A549 (cell line): Measurements from ENCODE around the gene TXN2. TPM values are rescaled to one million over a fixed set of nuclear protein-coding genes. Genes with fewer than 3 reads are reported as not detected.
A peak's percentile ranks its signal among the peaks of the same experiment; 100 is the strongest.
"Not testable (repeated sequence)": the region's sequence is repeated elsewhere in the genome, so short reads cannot be mapped to it uniquely, and the experiment has no call there.

Source experiments
- ATAC-seq, 2 experiments: fragments of 200-7000 bp in 1 of 2; fragments of >200 bp in 1 of 2; cut with Nextera tagmentation in 1 of 2; cut with Tn5 transposase in 1 of 2; 3 replicates each; pipeline versions ENCODE4 v1.8.0 to v1.9.1; 2018 to 2020; ENCODE audit warnings: mild to moderate bottlenecking in 1 of 2, moderate library complexity in 1 of 2
- CTCF ChIA-PET: fragments of 300-600 bp; sonication (Branson Sonifier 250); formaldehyde crosslinking; extraction: SDS; loops from one replicate; lab custom pipeline; 2021; ENCODE audit warnings: antibody characterized with exemption, inconsistent platforms; lab: Yijun Ruan, JAX
- POLR2A ChIA-PET: fragments of 350-600 bp; formaldehyde crosslinking; extraction: SDS; loops from one replicate; lab custom pipeline; 2021; ENCODE audit warnings: antibody characterized with exemption, inconsistent platforms; lab: Yijun Ruan, JAX
- DNase-seq, 2 experiments: peaks; one replicate each; pipeline versions ENCODE4 v3.0.0 to v3.0.0-alpha.2; 2011 to 2016; ENCODE audit warnings: low read depth in 1 of 2, low spot score in 1 of 2
- FAIRE-seq: peaks from 2 replicates; lab custom pipeline; 2011; peaks lifted over from hg19 to GRCh38; lab: Jason Lieb, UNC
- H3K27ac ChIP-seq, 2 experiments: fragments of >200 bp; sonication (Bioruptor Twin); formaldehyde crosslinking; 3 replicates each; pipeline ENCODE4 v1.5.1; 2016 to 2017
- H3K4me1 ChIP-seq: fragments of >200 bp; sonication (Bioruptor Twin); formaldehyde crosslinking; 3 replicates; pipeline ENCODE4 v1.6.1; 2016
- H3K4me2 ChIP-seq: fragments of >200 bp; sonication (Bioruptor Twin); formaldehyde crosslinking; 3 replicates; pipeline ENCODE4 v1.6.1; 2016
- H3K4me3 ChIP-seq: fragments of >200 bp; sonication (Bioruptor Twin); formaldehyde crosslinking; 3 replicates; pipeline ENCODE4 v1.5.1; 2016
- H3K9me3 ChIP-seq: fragments of >200 bp; sonication (Bioruptor Twin); formaldehyde crosslinking; 3 replicates; pipeline ENCODE4 v1.6.1; 2016
- CBX8 ChIP-seq: fragments of 200-600 bp; sonication (generic); IDR thresholded peaks from 2 replicates; pipeline ENCODE4 v1.6.1; 2016
- CEBPB ChIP-seq, 2 experiments: fragments of >200 bp in 1 of 2; sonication (Bioruptor Twin) in 1 of 2; formaldehyde crosslinking in 1 of 2; IDR thresholded peaks; 2 replicates each; pipeline ENCODE4 v1.6.1; 2012 to 2016
- ELK1 ChIP-seq: fragments of 150-350 bp; IDR thresholded peaks from 2 replicates; pipeline ENCODE4 v1.6.1; 2014; ENCODE audit warnings: low read depth, mild to moderate bottlenecking, low read length
- EP300 ChIP-seq, 2 experiments: fragments of >200 bp; sonication (Bioruptor Twin); formaldehyde crosslinking; IDR thresholded peaks; 2 replicates in 1 of 2; 3 replicates in 1 of 2; pipeline ENCODE4 v1.6.1; 2016 to 2017
- FOSL2 ChIP-seq, 2 experiments: fragments of 450-650 bp in 1 of 2; fragments of >200 bp in 1 of 2; sonication (Bioruptor Twin) in 1 of 2; formaldehyde crosslinking; IDR thresholded peaks; 2 replicates each; pipeline versions ENCODE4 v1.5.0 to v1.6.1; 2016 to 2020; ENCODE audit warnings: mild to moderate bottlenecking in 1 of 2, moderate library complexity in 1 of 2
- HEYL ChIP-seq: fragments of 250-450 bp; sonication (Bioruptor Pico); IDR thresholded peaks from 2 replicates; pipeline ENCODE4 v1.8.0; 2021; ENCODE audit warnings: mild to moderate bottlenecking, moderate library complexity
- HMGXB4 ChIP-seq: fragments of 250-450 bp; sonication (Bioruptor Pico); IDR thresholded peaks from 2 replicates; pipeline ENCODE4 v1.5.0; 2021; ENCODE audit warnings: mild to moderate bottlenecking, moderate library complexity, borderline replicate concordance
- HOXA7 ChIP-seq: fragments of 250-450 bp; sonication (Bioruptor Pico); IDR thresholded peaks from 2 replicates; pipeline ENCODE4 v1.5.0; 2020; ENCODE audit warnings: mild to moderate bottlenecking, moderate library complexity
- HOXB13 ChIP-seq: fragments of 250-450 bp; sonication (Bioruptor Pico); IDR thresholded peaks from 2 replicates; pipeline ENCODE4 v1.5.0; 2020; ENCODE audit warnings: low read depth, mild to moderate bottlenecking, moderate library complexity
- JUN ChIP-seq, 2 experiments: fragments of >200 bp; sonication (Bioruptor Twin); formaldehyde crosslinking; IDR thresholded peaks; 2 replicates in 1 of 2; 3 replicates in 1 of 2; pipeline ENCODE4 v1.6.1; 2016 to 2017
- NFE2L2 ChIP-seq: fragments of 150-350 bp; conservative IDR thresholded peaks from 2 replicates; pipeline ENCODE4 v1.6.1; 2014; ENCODE audit warnings: low read length
- NPAS2 ChIP-seq: fragments of 250-450 bp; sonication (Bioruptor Pico); IDR thresholded peaks from 2 replicates; pipeline ENCODE4 v1.8.0; 2022; ENCODE audit warnings: mild to moderate bottlenecking, moderate library complexity, borderline replicate concordance
- NR3C1 ChIP-seq: fragments of >200 bp; sonication (Bioruptor Twin); formaldehyde crosslinking; IDR thresholded peaks from 3 replicates; pipeline ENCODE4 v1.6.1; 2017
- PHF8 ChIP-seq: fragments of 200-600 bp; sonication (generic); IDR thresholded peaks from 2 replicates; pipeline ENCODE4 v1.6.1; 2016; ENCODE audit warnings: low read depth, mild to moderate bottlenecking, antibody characterized with exemption, moderate library complexity, borderline replicate concordance
- RCOR1 ChIP-seq: fragments of 150-350 bp; IDR thresholded peaks from 2 replicates; pipeline ENCODE4 v1.6.1; 2014; ENCODE audit warnings: antibody characterized with exemption, low read length, low read depth
- TFCP2L1 ChIP-seq: fragments of 250-450 bp; sonication (Bioruptor Pico); IDR thresholded peaks from 2 replicates; pipeline ENCODE4 v1.5.0; 2021; ENCODE audit warnings: mild to moderate bottlenecking
- TP53 ChIP-seq: fragments of 250-450 bp; sonication (Bioruptor Pico); IDR thresholded peaks from 2 replicates; pipeline ENCODE4 v1.5.0; 2021; ENCODE audit warnings: mild to moderate bottlenecking, moderate library complexity
- USF2 ChIP-seq: fragments of 450-650 bp; IDR thresholded peaks from 2 replicates; pipeline ENCODE4 v1.6.1; 2014; ENCODE audit warnings: antibody characterized with exemption
- ZC3H11A ChIP-seq: fragments of 450-650 bp; IDR thresholded peaks from 2 replicates; pipeline ENCODE4 v1.6.1; 2014; ENCODE audit warnings: antibody characterized with exemption, mild to moderate bottlenecking
- ZFP36 ChIP-seq: fragments of 450-650 bp; IDR thresholded peaks from 2 replicates; pipeline ENCODE4 v1.6.1; 2014; ENCODE audit warnings: borderline replicate concordance; ENCODE audit not compliant: partially characterized antibody
- ZSCAN20 ChIP-seq: fragments of 250-450 bp; sonication (Bioruptor Pico); IDR thresholded peaks from 2 replicates; pipeline ENCODE4 v1.8.0; 2022; ENCODE audit warnings: mild to moderate bottlenecking, moderate library complexity
- WGBS: methylation state at CpG from one replicate; pipeline ENCODE4 v1.1.6; 2017; ENCODE audit errors: missing lambda C conversion rate; 5-methylcytosine and 5-hydroxymethylcytosine counted together
- polyA plus RNA-seq, 4 experiments: library from polyadenylated mRNA; depleted of rRNA in 3 of 4; stranded (reverse); fragments of >200 nt; fragmentation: RNase III in 1 of 4; extraction: RNeasy Plus Mini Kit Qiagen cat#74134 plus additional on column Dnase treatment in 1 of 4; gene quantifications; 2 replicates in 3 of 4; 3 replicates in 1 of 4; pipeline ENCODE4 v1.2.3, GENCODE V29; 2011 to 2017
- TF ChIP-seq, protein P1 (sequence below): fragments of >200 bp; sonication (Bioruptor Twin); formaldehyde crosslinking; IDR thresholded peaks from 3 replicates; pipeline ENCODE4 v1.5.1; 2016
- TF ChIP-seq, protein P2 (sequence below): IDR thresholded peaks from 2 replicates; pipeline ENCODE4 v1.6.1; 2012

TXN2 gene
- polyA plus RNA-seq, 2 of the 4 experiments (the other 2 are of a cell fraction): 82.2 to 89.6 TPM

DNA sequence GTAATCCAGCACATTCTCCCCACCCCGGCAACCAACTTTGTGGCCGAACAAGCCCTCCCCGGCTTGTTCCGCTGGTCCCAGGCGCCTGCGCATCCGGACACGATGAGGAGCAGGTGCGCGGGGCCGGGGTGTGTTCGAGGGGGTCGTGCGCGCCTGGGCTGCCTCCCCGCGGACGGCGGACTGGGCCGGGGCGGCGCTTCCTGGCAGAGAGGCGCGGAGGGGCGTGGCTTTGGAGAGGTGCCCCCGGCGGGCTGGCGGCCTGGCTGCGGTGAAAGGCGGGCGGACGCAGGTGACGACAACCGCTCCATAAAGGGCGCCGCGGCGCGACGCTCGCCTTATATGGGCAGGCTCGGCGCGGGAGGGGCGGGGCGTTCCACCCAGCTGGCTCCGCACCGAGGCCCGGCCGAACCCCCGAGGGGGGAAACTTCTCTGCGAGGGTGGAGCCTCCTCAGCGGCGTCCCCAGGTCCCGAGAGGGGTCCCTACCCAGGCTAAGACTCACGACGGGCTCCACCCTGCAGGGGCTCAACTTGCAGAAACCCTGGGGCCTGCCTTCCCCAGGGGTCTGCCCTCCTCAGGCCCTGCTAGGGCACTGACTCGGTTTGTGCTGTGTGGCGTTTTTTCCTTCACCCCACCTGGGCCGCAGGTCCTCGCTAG, 26.4 kb downstream of the TXN2 start (continued):
- TF ChIP-seq ZC3H11A (no peak), CEBPB (IDR thresholded peaks at IDR 0.05) (no peak), ELK1 (no peak), HOXA7 (CRISPR knock-in tag) (no peak), HMGXB4 (no peak), TP53 (CRISPR knock-in tag) (no peak), NPAS2 (CRISPR knock-in tag) (no peak), EP300 (IDR thresholded peaks at IDR 0.05) (no peak), CBX8 (no peak), NR3C1 (no peak), FOSL2 (IDR thresholded peaks at IDR 0.05) (no peak), FOSL2 (CRISPR knock-in tag; IDR thresholded peaks at IDR 0.05) (no peak), HEYL (CRISPR knock-in tag) (no peak), HOXB13 (CRISPR knock-in tag) (no peak), USF2 (no peak), TFCP2L1 (CRISPR knock-in tag) (no peak), ZFP36 (peak; percentile 83), ZSCAN20 (CRISPR knock-in tag) (no peak), NFE2L2 (no peak), JUN (IDR thresholded peaks at IDR 0.05) (peak in 1 of 2 experiments; percentile 48; a peak in 1 of 5 replicates)
- TF ChIP-seq, protein P1, sequence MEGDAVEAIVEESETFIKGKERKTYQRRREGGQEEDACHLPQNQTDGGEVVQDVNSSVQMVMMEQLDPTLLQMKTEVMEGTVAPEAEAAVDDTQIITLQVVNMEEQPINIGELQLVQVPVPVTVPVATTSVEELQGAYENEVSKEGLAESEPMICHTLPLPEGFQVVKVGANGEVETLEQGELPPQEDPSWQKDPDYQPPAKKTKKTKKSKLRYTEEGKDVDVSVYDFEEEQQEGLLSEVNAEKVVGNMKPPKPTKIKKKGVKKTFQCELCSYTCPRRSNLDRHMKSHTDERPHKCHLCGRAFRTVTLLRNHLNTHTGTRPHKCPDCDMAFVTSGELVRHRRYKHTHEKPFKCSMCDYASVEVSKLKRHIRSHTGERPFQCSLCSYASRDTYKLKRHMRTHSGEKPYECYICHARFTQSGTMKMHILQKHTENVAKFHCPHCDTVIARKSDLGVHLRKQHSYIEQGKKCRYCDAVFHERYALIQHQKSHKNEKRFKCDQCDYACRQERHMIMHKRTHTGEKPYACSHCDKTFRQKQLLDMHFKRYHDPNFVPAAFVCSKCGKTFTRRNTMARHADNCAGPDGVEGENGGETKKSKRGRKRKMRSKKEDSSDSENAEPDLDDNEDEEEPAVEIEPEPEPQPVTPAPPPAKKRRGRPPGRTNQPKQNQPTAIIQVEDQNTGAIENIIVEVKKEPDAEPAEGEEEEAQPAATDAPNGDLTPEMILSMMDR: peak; percentile 16; the same call in 1 of the 3 replicates
- TF ChIP-seq, protein P2, sequence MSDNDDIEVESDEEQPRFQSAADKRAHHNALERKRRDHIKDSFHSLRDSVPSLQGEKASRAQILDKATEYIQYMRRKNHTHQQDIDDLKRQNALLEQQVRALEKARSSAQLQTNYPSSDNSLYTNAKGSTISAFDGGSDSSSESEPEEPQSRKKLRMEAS: peak; percentile 71

DNA sequence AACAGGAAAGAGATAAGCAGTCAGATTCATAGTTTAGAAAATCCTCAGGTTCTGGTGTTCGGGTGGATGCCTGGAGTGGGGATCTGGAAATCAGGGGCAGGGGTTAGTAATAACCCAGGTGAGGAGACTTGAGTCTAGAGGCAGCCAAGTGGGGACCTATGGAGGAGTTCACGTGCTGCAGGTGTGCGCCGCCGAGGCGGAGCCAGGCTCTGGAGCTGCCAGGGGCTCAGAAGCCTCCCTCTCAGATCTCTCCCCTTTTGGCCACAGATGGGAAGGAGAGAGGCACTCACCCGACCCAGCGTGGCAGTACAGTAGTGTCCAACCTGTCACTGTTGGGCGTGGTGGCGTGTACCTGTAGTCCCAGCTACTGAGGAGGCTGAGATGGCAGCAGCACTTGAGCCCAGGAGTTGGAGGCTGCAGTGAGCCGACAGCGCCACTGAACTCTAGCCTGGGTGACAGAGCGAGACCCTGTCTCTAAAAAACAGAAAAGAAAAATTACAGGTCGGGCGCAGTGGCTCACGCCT, 27.5 kb downstream of the TXN2 start:
- Histone ChIP-seq H3K27ac (peak overlapping the region; percentile 95 to 98; a peak in 4 of 6 replicates), H3K9me3 (no peaks in the 10 kb centered on the region), H3K4me2 (peak overlapping the region; percentile 88; the same call in 2 of the 3 replicates), H3K4me3 (no peak overlapping the region), H3K4me1 (peaks cover 41% of the 10 kb centered on the region)
- WGBS: 97% methylated on average over 15 of the region's 16 CpGs
- POLR2A ChIA-PET: interaction anchor here (0.7 to 0.9 kb wide), 2 partner anchors 11 to 388 kb away, joined by 3 read pairs; no protein-coding TSS in a partner anchor
- FAIRE-seq (no peak), DNase-seq (no peak), ATAC-seq (no peak)
- TF ChIP-seq NFE2L2 (no peak), PHF8 (no peak), RCOR1 (no peak)
- CTCF ChIA-PET: interaction anchor here (0.6 to 3.1 kb wide), 3 partner anchors 12 to 152 kb away, joined by 3 to 15 read pairs (median 3); no protein-coding TSS in a partner anchor

DNA sequence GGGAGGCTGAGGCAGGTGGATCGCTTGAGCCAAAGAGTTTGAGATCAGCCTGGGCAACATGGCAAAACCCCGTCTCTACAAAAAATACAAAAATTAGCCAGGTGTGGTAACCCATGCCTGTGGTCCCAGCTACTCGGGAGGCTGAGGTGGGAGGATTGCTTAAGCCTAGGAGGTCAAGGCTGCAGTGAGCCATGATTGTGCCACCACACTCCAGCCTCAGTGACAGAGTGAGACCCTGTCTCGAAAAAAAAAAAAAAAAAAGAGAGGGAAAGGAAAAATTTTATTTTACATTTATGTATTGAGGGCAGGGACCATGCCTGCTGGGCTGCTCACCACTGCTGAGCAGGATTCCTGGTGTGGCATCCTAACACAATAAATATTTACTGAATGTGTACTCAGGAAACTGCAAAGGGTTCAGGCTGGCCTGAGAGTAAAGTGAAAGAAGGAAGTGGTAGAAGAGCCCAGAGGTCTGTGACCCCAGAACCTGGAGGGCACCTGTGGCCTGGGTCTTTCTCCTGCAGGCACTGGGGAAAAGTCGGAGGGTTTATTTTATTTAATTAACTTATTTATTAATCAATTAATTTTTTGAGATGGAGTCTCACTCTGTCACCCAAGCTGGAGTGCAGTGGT, 28.3 kb downstream of the TXN2 start:
- Histone ChIP-seq H3K4me1 (peaks cover 39% of the 10 kb centered on the region), H3K4me2 (peak overlapping the region; percentile 65; the same call in 2 of the 3 replicates), H3K27ac (peak overlapping the region; percentile 66 to 98; a peak in 5 of 6 replicates)
- FAIRE-seq, H3K9me3 ChIP-seq, ATAC-seq, H3K4me3 ChIP-seq, DNase-seq: not testable (repeated sequence)
- POLR2A ChIA-PET: interaction anchor here (0.9 kb wide), 1 partner anchor 12 kb away, joined by 3 read pairs; no protein-coding TSS in a partner anchor
- CTCF ChIA-PET: interaction anchor here (0.6 kb wide), 1 partner anchor 10 kb away, joined by 3 read pairs; no protein-coding TSS in a partner anchor
- WGBS: 81% methylated on average over 4 of the region's 5 CpGs
